Left hindlimb (tissue), 1 donor: ENCODE results near the gene SDK1.
A peak's percentile ranks its signal among the peaks of the same experiment; 100 is the strongest.

Experiments
- DNase-seq: peaks from one replicate; pipeline ENCODE4 v3.0.0-alpha.2; 2018

SDK1 gene

DNA sequence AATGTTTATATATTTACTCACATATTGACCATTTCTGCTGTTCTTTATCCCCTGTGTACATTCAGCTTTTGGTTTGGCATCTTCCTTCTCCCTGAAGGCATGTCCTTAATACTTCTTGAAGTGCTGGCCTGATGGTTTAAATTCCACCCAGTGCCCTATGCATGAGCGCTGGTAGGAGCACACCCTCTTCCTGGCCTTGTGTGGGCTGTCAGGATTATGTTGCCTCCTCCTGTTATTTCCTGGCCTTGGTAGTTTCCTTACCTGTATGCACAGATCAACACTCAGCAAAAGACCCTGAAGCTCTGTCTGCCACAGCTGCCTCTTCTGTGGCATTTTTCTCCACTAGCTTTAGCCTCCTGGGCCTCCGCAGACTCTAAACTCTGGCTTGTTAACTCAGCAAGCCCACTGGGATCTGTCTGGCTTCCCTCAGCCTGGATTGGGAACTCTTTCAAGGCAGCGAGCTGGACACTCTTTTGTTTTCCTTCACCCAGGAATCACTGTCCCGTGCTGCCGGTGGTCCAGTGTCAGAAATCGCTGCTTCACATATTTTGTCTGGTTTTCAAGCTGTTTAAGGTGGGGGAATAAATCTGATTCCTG is 595.2 kb downstream of the SDK1 start:
- no peak for DNase-seq

DNA sequence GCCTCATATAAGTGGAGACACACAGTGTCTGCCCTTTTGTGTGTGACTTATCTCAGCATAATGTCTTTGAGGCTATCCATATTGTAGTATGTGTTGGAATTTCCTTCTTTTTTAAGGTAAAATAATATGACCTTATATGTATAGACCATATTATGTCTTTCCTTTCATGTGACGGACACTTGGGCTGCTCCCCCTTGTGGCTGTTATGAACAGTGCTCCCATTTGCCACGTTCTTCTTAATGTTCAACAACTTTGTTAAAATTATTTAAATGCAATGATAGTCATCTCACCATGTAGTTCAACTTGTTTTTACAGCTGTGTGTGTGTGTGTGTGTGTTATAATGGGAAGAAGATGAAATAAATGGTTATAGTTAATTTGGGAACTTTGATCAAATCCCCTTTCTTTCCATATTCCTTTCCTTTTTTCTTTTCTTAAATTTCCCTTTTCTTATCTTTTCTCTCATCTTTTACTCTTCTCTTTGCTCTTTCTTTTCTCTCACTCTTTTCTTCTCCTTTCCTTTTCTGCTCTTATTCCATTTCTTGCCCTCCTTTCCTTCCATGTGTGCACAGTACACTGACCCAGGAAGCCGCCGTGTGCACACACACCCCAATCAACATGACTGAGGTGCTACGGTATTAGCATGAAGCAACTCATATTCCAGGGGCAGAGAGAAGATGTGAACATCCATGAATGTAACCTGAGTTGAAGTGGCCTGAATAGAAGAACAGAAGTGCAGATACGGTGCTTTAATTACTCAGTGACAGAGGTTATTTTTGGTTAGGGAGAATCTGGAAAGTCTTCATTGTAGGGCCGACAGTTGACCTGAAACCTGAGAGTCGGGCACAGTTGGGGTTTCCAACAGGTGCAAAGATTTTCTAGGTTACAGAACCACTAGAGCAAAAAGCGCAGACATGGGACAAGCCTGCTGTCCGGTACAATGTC is 596.6 kb downstream of the SDK1 start:
- no peak for DNase-seq

DNA sequence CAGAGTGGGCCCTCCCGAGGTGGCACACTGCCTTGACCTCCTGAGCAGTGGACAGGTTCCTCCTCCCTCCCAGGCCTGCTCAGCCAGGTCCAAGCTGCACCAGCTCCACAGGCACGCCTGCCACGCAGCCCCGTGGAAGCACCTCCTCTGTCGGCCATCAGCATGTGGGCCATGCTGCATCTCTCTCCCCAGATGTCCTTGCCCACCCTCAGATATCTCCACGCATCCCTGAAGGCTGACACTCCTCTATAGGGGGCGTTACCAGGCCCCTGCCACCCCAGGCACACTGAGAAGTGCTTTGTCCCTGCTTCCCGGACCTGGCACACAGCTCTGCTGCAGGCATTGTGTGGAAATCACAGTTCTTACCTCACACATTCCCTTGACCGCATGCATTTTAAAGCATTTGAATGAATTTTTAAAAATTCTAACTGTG is 598.5 kb downstream of the SDK1 start:
- no peak for DNase-seq

- no peak for DNase-seq
Measured at GRCh38 chr7:3908153-3908552, 607.1 kb downstream of the SDK1 start.

DNA sequence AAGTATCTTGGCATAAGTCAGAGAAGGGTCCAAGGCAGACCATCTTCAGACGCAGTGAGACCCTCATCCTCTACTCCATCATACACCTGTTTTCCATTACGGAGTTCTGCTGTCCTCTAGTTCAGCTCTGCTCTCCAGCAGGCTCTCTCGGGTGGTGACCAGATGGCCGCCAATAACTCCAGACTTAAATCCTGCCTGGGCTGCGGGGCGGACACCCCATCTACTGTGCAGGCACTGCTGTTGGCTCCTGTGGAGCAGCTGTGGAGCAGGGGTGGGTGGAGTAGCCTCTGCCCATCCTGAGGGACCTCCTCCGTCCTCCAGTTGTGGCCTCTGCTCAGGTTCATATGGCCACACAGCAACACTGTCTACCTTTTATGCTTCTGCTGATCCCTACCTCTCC is 608.1 kb downstream of the SDK1 start:
- DNase-seq = no peak

DNA sequence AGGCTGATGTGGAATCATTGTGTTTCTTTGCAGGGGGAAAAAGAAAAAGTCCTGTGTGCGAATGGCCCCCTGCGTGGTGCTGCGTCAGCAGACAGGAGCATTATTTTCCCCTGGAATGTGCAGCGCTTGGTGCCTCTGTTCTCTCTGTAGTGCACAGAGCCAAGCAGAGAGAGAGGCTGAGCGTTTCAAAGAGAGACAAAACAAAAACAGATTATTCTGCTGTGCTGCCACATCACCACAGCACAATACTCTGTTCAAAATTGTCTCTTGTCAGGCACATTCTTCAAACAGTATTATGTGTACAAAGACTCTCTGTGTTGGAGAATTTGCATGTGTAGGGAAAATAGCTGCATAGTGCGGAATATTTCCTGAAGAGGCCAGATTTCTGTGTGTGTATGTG is 609.0 kb downstream of the SDK1 start:
- no peak for DNase-seq

DNA sequence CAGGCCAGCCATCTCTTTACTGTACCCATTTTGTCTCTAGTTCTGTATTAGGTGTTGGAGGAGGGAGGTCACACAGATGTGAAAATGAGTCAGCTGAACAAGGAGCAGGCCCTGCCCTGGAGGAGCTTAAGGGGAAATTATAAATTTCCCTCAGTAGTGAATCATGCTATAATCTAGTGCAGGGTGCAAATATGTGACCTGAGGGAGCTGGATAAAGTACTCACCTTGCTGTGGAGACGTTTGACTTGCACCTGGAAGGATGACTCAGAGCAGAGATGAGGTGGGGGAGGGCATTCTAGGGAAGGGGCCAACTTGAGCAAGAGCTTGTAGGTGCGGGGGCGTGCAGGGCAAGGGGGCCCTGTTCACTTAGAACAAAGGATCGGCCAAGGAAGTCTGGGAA is 610.6 kb downstream of the SDK1 start:
- no peak for DNase-seq

DNA sequence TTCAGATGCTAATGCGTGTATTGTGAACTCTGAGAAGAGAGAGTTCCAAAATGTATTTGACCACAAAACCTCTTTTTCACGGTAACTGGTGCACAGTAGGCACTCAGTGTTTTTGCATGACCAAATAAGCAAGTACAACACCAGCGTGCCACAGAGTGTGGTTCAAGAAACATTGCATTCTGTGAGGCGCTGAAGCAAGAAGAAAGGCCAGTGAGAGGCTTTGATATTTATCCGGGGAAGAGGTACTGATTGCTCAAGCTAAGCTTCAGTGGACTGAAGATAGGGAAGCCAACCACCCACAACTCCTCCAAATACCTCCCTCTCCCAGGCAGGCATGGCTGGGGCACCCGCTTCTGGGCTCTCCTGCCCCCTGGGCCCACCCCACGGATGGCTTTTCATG is 611.2 kb downstream of the SDK1 start:
- no peak for DNase-seq

- DNase-seq = no peak
Measured at GRCh38 chr7:3914051-3914775, 613.2 kb downstream of the SDK1 start.

GRCh38 chr7:3915337-3915878 is 614.4 kb downstream of the SDK1 start:
- DNase-seq = no peak

- no peak for DNase-seq
Measured at GRCh38 chr7:3916146-3916545, 615.1 kb downstream of the SDK1 start.

DNA sequence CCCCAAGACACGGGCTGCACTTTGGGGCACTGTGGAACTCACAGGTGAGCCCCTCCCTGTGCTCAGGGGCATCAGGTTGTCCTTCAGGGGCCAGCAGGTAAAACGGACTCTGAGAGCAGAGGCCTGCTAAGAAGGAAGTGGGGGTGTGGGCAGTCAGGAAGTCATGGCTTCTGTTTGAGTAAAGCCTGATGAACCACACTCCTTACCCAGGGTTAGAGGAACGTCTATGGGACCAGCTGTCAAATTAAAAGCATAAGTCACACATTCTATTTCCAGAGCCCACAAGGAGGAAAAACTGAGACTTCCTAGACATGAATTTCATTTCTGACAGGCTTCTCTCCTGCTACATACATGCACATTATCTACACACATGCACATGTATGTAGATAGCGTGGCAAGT is 616.4 kb downstream of the SDK1 start:
- no peak for DNase-seq

- DNase-seq = no peak
Measured at GRCh38 chr7:3918576-3918975, 617.5 kb downstream of the SDK1 start.

- peak; percentile 61 for DNase-seq
Measured at GRCh38 chr7:3922175-3922635, 621.2 kb downstream of the SDK1 start.

GRCh38 chr7:3923307-3923918 is 622.4 kb downstream of the SDK1 start:
- DNase-seq = no peak

DNA sequence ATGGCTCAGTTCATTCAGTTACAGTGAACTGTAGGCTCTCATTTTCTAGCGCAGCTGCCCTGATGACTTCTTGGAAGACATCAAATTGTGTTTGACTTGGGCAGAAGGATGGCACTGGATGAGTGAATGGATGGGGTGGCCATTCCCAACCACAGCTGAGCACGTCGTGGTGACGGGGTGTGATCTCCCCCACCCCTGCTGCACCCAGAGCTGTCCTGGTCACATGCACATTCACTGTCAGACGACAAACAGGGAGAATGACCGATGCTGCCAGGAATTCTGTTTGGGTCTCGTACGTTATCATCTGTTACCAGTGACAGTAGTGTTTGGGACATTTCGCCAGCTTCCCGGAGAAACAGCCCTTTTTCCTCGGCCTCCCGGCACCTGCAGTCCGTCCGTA is 623.2 kb downstream of the SDK1 start:
- no peak for DNase-seq

DNA sequence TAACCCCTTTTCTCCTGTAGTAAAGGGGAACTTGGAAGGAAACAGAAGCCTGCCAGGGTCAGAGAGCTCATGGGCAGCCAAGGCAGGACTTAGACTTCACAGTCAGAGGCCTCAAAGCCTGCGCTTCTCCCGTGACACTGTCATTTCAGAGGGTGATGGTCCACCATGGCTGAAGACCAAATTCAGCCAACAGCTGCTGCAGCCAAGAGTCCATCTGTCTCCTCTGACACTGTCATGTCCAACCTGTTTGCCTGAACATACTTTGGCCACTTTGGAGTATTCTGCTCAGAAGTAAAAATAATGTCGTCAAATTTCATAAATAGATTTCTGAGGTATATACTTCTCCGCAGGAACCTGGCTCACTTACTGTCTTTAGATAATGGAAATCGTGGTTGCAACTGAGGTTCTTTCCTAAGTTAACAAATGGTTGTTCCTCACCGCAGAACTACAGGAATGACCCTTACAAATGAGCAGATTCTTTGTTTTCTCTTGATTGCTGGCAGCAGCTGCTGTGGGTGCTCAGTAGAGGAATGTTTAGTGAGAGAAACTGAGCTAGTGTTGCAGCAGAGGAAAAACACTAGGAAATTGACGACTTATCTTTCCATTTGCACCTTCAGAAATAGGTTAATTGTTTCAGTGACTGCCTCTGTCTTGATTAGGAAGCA is 626.5 kb downstream of the SDK1 start:
- no peak for DNase-seq

DNA sequence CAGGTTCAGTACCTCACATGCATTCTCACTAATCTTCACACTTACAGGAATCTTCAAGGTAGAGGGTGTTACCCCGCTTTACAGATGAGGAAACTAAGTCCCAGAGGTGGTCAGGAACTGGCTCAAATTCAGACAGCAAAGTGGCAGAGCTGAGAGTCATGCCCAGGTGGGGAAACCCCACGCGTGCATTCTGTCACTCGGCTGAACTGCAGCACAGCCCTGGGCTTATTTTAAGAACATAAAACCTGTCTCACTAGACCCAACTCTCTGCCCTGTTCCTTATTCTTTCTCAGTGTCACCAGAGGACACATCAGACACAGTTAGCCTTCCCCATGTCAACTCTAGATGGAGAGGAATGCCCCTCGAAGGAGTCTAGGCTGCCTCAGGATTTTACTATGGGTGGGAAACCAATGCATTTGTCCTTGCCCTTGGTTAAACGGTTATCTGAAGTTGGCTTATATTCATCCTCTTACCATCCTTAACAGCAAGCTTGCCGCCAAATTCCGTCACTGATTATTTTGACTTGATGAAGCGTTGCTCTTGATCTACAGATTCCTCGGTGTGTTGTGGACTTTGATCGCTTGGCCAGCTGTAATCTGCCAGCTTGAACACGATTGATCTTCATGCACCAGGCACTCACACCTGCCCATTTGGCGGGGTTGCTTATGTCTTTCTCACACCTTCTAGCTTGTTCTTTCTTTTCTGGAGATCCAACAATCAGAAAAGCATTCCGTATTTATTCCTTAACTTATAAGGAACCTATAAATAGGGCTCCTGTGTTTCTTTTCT is 627.9 kb downstream of the SDK1 start:
- DNase-seq = no peak

DNA sequence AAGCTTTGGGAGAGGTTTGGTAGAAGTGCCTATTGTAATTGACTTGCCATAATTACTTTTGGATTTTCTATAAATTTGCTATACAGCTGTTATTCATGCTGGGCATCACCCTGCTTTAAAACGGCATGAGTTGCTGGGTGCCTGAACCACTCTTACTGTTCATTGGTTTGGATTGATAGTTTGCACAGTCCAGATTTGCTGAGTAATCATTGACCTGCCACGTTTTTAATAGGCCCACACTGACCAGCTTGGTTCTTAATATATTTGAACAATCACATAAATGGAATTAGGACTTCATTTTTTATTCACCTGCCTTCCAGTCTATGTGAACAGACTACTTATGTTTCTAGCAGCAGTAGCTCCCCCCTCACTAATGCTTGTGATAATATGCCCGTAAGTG is 630.8 kb downstream of the SDK1 start:
- DNase-seq = no peak

- DNase-seq = no peak
Measured at GRCh38 chr7:3937146-3937545, 636.1 kb downstream of the SDK1 start.

GRCh38 chr7:3937605-3938004 is 636.6 kb downstream of the SDK1 start:
- no peak for DNase-seq
